ENCODE data around the gene TXLNA.

The TXLNA gene

DNA sequence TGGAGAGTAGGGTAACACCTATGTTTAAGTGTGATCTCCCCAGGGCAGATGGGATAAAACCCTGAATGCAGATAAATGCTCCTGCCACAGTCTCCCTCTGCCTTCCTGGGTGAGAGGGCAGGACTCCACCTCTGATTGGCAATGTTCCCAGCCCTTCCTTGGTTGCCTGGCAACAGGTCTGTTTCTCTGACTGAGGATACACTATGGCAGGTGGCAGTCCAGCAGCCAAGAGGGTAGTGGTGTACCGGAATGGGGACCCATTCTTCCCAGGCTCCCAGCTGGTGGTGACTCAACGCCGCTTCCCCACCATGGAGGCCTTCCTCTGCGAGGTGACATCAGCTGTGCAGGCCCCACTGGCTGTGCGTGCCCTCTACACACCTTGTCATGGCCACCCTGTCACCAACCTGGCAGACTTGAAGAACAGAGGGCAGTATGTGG, 29.4 kb downstream of the TXLNA start, which contains the start of gene DCDC2B:
Gene DCDC2B, plus strand, starts transcription at position 199 of the 438 bp plus-strand sequence. Its CDS starts 5 bp downstream, at position 204.
- DNase-seq = peak in 7 of 51 donors; percentile 1 to 27 (median 5)

DNA sequence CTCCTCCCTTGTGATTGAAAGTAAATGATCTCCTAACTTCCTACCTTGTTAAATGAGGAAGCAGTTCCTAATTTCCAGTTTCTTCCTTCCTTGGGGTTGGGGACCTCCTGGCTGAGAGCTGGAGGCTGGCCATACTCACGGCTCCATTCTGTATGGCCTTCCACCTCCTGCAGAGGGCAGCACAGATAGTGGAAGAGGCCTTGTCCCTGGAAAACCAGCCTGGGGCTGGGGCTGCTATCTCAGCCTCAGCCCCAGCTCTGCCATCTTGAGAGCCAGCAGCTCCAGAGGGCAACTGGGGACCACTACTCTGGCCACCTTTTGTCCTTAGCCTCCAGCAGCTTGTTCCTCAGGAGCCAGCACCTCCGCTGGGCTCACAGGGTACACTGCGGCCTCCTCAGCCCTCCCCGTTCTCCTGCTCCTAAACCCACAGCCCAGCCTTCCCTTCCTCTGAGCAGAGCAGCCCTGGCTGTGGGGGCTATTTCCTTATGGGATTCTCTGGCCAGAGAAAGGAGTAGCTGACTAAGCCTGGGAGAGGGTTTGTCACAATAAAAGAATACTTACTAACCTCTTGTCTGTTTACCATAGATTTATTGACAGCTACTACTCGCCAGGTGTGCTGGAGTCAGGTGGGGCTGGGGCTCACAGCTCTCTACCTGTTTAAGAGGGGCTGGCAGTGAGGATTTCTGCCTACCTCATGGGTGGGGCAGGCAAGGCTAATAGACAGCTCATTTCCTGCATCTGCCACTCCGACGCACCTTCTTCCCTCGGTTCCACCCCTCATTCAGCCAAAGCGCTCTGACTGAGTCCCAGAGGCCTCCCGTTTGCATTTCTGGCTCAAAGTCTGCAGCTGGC, 36.4 kb downstream of the TXLNA start:
- DNase-seq = peak in 32 of 51 donors; percentile 1 to 62 (median 30)

- no peak for DNase-seq
These were observed 37.1 kb downstream of the TXLNA start for GRCh38 chr1:32216566-32216965.

GRCh38 chr1:32219022-32219421, 39.5 kb downstream of the TXLNA start:
- DNase-seq = no peak

DNA sequence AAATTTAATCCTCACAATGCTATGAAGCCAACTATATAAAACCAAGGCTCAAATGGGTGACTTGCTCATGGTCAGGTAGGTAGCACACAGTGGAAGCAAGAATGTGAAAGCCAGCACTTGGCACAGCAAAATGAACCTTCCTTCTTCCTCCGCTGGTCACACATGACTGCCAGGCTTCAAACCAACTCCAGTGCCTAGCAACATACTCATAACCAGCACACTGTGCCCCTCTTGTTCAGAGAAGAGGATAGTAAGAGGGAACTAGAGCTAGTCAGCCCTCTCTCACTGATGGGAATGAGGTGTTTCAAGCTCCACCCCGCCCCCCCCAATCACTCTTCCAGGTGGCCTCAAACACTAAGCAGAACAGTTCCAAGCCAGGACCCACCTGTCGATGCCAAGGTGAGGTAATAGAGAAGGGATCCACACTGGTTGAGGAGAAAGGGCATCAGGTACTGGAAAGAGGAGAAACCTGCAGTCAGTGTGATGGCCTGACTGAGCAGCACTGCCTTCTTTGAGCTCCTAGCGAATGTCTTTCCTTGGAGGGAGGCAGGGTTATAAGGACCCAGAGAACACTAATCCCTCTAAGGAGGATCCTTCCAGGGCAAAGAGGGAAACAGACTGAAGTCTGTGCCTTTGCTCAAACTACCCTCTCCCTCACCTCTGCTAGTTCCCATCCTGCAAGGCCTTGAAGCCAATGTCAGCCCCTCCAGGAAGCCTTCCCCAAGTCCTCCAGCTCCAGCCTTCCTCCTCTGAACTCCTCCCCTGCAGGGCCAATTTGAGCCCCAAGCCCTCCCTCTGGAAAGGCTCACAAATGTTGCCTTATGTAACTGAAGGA, 41.5 kb downstream of the TXLNA start:
- DNase-seq = no peak

- peak in 1 of 51 donors; percentile 39 for DNase-seq
These were observed 42.1 kb downstream of the TXLNA start for GRCh38 chr1:32221581-32221979.

DNA sequence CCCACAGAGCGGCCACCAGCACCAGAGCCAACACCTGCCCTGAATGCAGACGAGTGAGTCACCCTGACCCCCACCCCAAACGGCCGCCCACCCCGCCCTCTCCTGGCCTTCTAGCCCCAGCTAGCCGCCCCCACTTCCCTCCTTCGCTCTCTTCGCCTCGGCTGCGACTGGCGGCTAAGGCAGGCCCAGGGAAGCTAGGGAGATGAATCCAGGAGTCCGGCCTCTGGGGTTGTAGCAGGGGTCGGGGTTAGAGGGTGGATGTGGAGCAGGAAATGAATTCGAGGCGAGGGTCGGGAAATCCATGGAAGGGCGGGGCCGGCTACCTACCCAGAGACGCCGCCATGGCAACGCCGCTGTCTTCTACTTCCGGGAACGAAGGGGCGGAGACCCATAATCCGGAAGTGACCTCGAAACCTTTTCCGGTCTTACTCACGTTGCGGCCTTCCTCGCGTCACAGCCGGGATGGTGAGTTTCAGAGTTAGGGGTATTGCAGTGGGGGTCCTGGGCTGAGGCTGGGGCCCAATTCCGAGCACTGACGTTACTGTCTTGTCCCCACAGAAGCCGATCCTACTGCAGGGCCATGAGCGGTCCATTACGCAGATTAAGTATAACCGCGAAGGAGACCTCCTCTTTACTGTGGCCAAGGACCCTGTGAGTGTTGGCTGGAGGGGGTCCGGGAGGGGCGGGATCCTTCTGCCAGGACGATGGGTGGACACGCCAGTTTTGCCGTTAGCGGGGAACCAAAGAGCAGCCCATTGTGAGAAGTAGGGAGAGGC, 42.7 kb downstream of the TXLNA start, which contains the start of the genes EIF3I and TMEM234:
Gene EIF3I, plus strand, starts transcription at position 428 of the 776 bp plus-strand sequence. Its CDS starts 35 bp downstream, at position 463.
Gene TMEM234, minus strand, starts transcription at position 374 of the 776 bp plus-strand sequence. Its CDS starts 31 bp downstream, at position 343.
- peak in 50 of 51 donors; percentile 14 to 95 (median 84) for DNase-seq

DNA sequence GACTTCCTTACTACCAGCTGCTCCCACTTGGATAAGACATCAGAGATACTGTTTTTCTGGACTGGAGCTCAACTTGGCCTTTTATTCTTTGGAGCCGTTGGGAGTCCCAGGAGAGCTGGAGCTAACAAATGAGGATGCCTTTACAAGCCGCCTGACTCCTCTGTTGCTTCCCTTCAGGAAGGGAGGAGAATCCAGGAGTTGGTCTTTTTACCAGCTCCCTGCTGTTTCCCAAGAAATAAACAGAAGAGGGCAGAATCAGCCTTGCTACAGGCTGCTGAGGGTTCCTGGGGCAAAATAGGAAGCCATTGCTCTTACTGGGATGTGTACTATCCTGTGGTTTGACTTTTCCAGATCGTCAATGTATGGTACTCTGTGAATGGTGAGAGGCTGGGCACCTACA, 44.2 kb downstream of the TXLNA start:
- DNase-seq = no peak

DNA sequence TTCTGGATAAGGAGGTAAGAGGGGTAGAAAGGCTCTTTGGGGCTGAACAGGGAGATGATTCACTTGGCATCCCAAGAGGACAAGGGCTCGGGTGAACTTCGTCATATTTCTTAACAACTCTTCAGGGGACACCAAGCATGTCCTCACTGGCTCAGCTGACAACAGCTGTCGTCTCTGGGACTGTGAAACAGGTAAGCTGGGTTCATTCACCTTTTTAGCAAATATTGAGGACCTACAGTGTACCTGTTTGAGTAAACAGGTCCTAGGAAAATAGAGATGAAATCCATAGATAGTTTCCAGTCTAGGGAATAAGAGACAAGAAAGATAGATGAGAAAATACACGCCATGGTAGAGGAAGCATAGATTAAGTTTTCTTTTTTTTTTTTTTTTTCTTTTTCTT, 44.8 kb downstream of the TXLNA start:
- DNase-seq = no peak

DNA sequence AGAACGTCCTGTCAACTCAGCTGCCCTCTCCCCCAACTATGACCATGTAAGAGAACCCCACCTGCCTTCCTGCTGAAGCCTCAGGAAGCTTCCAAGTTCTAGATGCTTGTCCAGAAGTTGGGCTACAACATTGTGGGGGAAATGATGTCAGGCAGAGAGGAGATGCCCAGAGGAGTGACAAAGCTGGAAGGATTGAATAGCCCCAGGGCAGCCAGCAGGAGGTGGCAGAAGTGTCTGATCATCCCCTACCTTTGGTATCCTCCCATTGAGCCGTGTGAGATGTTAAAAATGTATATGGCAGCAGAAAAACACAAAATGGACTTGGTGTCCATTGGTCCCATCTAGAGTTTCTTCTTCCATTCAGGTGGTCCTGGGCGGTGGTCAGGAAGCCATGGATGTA, 49.3 kb downstream of the TXLNA start:
- no peak for DNase-seq

DNA sequence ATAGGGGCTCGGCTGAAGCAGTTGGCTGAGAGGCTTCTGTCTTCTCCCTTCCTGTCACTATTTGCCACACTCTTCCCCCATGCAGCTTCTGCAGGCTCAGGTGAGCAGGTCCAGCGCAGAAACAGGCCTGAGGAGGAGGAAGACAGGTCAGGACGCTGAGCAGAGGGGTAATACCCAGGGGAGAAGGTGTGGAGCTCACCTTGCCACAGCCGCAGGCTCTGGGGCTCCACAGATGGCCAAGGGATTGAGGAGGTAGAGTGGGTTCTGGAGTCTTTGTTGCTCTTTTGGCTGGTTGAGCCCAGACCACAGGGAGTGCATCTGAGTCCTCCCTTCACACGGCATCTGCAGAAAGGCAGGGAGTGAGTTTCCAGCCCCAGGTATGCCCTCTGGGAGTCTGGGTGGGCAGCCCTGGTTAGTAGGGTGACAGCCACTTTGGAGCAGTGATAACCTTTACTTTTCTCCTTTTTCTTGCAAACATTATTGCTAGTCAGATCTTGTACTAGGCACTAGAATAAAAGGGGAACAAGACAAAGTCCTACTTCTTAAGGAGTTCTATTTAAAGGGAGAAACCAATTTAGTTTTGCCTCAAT, 52.5 kb downstream of the TXLNA start:
- no peak for DNase-seq

DNA sequence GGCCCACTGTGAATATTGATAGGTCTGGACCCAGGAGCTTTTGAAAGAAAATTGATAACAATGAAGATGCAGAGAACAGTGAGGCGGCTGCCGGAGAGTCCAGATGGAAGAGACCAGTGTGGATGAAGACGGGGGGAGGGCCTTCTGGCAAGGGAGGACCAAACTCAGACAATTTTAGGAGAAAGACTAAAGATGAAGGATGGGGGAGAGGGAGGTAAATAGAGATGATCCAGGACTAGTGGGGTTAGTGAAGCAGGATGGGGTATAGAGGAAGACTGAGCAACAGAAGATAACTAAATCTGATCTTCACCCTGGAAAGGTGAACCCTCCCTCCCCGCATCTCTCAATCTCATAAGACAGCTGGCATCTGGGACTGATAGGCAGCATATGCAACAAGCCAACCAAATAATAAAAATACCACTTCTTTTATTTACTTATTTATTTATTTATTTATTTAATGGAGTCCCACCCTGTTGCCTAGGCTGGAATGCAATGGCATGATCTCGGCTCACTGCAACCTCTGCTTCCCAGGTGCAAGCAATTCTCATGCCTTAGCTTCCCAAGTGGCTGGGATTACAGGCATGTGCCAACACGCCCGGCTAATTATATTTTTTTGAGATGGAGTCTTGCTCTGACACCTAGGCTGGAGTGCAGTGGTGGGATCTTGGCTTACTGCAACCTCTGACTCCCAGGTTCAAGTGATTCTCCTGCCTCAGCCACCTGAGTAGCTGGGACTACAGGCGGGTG, 53.3 kb downstream of the TXLNA start:
- no peak for DNase-seq

- no peak for DNase-seq
These were observed 55.3 kb downstream of the TXLNA start for GRCh38 chr1:32234792-32235191.

GRCh38 chr1:32239337-32239736, 59.9 kb downstream of the TXLNA start:
- peak in 4 of 51 donors; percentile 4 to 16 (median 8) for DNase-seq

- peak in 7 of 51 donors; percentile 8 to 43 (median 32) for DNase-seq
These were observed 60.3 kb downstream of the TXLNA start for GRCh38 chr1:32239790-32240139.

DNA sequence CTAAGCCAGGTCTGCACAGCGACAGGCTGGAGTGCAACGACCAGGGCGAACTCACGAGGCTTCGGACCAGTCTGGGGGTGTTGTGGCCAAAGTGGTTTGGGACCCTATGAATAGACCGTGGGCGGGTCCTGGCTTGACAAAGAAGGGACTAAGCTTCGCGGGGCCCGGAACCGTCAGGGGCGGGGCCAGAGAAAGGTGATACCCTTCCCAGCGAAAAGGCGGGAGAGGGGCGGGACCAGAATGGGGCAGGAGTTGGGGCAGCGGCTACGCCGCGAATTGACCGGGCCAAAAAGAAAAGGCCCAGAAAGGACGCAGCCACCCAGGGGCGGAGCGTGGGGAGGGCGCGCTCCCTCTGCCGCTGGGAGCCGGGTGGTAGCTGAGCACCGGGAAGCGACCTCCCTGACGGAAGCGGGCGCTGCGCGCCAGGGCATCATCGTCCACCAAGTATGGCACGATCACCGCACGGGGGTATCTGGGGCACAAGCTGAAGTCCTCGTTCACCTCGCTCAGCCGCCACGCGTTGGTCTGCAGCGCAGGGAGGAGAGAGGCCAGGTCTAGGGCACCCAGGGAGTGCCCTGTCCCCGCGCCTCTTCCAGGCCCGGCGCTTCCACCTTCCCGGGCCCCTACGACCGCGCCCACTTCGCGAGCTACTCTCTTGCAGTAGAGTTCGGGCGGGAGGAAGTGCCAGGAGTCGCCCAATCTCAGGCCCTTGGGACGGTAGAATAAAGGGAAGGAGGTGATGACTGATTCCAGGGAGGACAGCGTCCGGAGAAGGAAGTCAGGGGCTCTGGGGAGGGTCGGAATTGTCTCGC, 60.9 kb downstream of the TXLNA start:
- DNase-seq = peak in 45 of 51 donors; percentile 8 to 81 (median 50)

GRCh38 chr1:32241001-32241763, 61.7 kb downstream of the TXLNA start:
- peak in 43 of 51 donors; percentile 11 to 79 (median 51) for DNase-seq

- DNase-seq = peak in 31 of 51 donors; percentile 5 to 72 (median 24)
These were observed 62.9 kb downstream of the TXLNA start for GRCh38 chr1:32242341-32242851.

Data from hypothalamus (tissue), 51 donors.